ENCODE data around the gene XIAP.

DNA sequence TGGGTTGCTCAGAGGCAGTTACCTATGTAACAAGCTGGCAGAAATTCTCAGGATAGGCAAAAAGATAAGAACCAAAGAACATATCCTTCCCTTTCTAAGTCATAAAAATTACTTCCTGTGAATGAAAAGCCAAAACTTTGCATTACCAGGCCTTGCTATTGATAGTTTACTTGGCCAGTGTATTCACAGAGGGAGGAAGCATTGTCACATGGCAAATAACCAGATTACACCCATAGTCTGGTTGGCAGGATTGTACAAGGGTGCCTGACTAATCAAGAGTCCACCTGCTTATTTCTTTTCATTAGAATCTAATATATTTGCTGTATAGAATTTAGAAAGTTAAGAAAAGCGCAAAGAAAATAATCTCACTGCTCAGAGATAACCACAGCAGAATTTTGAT is 14.1 kb downstream of the XIAP start:
- TF ChIP-seq POLR2A (IDR thresholded peaks at IDR 0.05) (no peak), CTCF (IDR thresholded peaks at IDR 0.05) (no peak)
